IPS-15b (cell line): ENCODE results near the gene MOV10.

ENCODE experiments used
- H3K27me3 ChIP-seq: one replicate; pipeline ENCODE4 v1.6.1; 2013; ENCODE audit warnings: low read length; ENCODE audit not compliant: control insufficient read depth, insufficient read depth
- H3K36me3 ChIP-seq: one replicate; pipeline ENCODE4 v1.6.1; 2013; ENCODE audit warnings: low read length; ENCODE audit not compliant: control insufficient read depth, insufficient read depth
- H3K4me1 ChIP-seq: one replicate; pipeline ENCODE4 v1.6.1; 2013; ENCODE audit warnings: mild to moderate bottlenecking, low read length; ENCODE audit not compliant: control insufficient read depth, insufficient read depth
- H3K4me3 ChIP-seq: one replicate; pipeline ENCODE4 v1.5.1; 2013; ENCODE audit warnings: low read depth, low read length
- H3K9ac ChIP-seq: one replicate; pipeline ENCODE4 v1.6.1; 2013; ENCODE audit warnings: low read depth, mild to moderate bottlenecking, low read length
- H3K9me3 ChIP-seq: one replicate; pipeline ENCODE4 v1.6.1; 2013; ENCODE audit warnings: mild to moderate bottlenecking, low read length; ENCODE audit not compliant: control insufficient read depth, insufficient read depth

The MOV10 gene

DNA sequence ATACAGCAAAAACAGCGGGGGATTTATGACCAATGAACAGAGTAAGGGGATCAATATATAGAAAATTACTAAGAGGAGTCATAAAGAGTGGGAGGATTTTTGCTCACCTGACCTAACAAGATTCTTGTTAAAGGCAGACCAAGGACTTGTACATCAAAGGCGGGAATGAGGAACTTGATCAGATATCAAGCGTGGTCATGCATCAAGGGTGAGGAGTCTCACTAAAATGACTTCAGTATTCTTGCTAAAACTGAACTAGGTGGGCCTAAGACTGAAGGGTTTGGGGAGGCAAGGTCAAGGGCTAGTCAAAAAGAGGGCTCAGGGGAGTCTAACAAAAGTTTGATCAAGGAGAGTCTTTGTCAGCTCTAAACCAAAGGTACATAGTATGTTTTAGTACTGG lies 2.1 kb downstream of the MOV10 start:
- peaks cover 14% of the 10 kb centered on the region for H3K4me1 ChIP-seq
- H3K4me3 ChIP-seq, result no peak overlapping the region
- peaks cover 31% of the 10 kb centered on the region for H3K27me3 ChIP-seq
- H3K9ac ChIP-seq, result no peak overlapping the region
- H3K9me3 ChIP-seq, result no peaks in the 10 kb centered on the region
- no peaks in the 10 kb centered on the region for H3K36me3 ChIP-seq

DNA sequence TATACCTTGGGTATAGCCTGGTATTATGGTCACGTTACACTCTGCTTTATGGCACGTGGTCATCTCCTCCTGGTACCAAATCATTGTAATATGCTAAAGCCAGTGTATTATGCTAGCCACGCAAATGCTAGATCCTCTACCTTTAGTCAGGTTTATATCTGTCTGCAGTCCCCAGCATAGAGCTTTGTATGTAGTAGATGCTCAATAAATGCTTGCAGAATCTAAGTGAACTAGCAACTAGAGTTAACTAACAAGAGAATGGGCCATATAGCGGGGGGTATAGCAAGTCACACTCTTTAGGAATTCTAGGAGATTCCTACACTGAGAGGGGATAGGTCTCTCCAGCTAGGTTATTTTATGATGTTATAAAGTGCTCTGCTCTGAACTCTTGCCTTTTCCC lies 3.0 kb downstream of the MOV10 start:
- H3K27me3 ChIP-seq, result peaks cover 31% of the 10 kb centered on the region
- H3K4me3 ChIP-seq, result no peak overlapping the region
- no peak overlapping the region for H3K9ac ChIP-seq
- no peaks in the 10 kb centered on the region for H3K9me3 ChIP-seq
- H3K4me1 ChIP-seq, result peaks cover 5% of the 10 kb centered on the region
- no peaks in the 10 kb centered on the region for H3K36me3 ChIP-seq

DNA sequence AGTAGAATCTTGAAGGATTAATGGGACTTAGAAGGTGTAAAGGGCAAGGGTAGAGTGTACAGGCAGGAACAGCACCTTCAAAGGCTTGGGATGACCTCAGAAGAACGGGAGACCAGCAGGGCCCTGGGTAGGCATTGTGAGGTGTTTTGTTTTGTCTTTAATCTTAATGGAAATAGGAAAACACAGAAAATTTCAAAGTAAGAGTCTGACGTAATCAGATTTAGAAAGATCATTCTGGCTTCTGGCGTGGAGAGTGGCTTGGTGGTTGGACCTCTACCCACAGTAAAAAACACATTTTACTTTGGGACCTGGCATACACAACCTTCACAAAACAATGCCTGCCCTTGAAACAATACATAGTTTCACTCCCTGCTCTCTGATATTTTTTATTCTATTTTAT lies 4.1 kb downstream of the MOV10 start:
- Histone ChIP-seq H3K9ac (no peak overlapping the region), H3K4me3 (no peak overlapping the region), H3K4me1 (no peaks in the 10 kb centered on the region), H3K9me3 (no peaks in the 10 kb centered on the region), H3K27me3 (peaks cover 31% of the 10 kb centered on the region), H3K36me3 (no peaks in the 10 kb centered on the region)

DNA sequence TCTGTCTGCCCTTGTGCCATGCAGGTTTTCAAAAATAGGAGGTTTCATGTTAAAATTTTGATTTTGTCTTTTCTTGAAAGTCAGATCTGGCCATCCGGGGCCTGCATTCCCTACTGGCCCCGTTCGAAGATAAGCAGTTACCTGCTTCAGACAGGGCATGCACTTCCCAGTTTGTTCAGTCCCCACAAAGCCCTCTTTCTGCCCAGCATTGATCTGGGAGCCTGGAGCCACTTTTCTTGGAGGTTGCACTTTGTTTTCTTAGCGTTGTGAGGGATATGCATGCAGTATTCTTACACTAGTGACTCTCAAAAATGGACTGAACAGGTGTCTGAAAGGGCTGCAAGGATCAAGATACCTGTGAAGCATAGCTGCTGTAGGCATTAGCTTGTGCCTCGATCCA lies 11.5 kb downstream of the MOV10 start:
- no peaks in the 10 kb centered on the region for H3K36me3 ChIP-seq

DNA sequence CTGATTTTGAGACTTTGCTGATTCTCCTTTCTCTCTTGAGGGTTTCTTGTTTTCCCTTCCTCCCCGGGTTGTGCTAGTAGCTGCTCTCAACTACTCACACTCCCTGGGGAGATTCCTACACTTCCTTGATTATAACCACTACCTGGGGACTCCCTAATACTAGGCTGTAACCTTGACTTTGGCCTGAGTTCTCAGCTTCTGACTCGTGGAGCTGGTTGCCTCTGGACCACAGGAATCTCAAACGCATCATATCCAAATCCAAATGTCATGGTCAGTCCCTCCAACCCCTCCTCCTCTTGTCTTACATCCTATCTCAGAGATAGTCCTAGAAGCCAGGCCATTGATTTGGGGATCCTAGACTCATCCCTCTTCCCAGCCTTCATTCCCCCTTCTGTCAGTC lies 12.0 kb downstream of the MOV10 start:
- no peaks in the 10 kb centered on the region for H3K9me3 ChIP-seq
- H3K4me1 ChIP-seq, result no peaks in the 10 kb centered on the region
- H3K36me3 ChIP-seq, result no peaks in the 10 kb centered on the region
- H3K9ac ChIP-seq, result no peak overlapping the region
- H3K4me3 ChIP-seq, result no peak overlapping the region
- peaks cover 2% of the 10 kb centered on the region for H3K27me3 ChIP-seq

More for the DNA sequence above, 11.5 kb downstream of the MOV10 start:
- Histone ChIP-seq H3K4me1 (no peaks in the 10 kb centered on the region), H3K9ac (no peak overlapping the region), H3K27me3 (peaks cover 2% of the 10 kb centered on the region), H3K4me3 (no peak overlapping the region), H3K9me3 (no peaks in the 10 kb centered on the region)

DNA sequence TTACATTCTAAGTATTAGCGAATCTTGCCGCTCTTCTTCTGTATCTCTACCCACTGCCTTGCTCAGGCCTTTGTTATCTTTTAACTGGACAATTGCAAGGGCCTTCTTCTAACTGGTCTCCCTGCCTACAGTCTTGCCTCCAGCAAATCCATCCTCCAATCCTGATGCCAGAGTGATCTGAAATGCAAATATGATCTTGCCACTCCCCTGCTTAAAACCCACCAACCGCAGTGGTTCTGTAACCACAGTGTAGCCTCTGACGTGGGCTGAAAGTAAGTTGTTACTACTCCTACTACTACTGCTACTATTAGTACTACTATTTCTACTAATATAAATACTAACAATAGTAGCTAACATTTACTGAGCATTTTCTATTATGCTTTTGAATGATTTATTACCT lies 12.4 kb downstream of the MOV10 start:
- H3K9me3 ChIP-seq, result no peaks in the 10 kb centered on the region
- H3K27me3 ChIP-seq, result peaks cover 2% of the 10 kb centered on the region
- no peaks in the 10 kb centered on the region for H3K4me1 ChIP-seq
- no peak overlapping the region for H3K9ac ChIP-seq
- no peaks in the 10 kb centered on the region for H3K36me3 ChIP-seq
- H3K4me3 ChIP-seq, result no peak overlapping the region

DNA sequence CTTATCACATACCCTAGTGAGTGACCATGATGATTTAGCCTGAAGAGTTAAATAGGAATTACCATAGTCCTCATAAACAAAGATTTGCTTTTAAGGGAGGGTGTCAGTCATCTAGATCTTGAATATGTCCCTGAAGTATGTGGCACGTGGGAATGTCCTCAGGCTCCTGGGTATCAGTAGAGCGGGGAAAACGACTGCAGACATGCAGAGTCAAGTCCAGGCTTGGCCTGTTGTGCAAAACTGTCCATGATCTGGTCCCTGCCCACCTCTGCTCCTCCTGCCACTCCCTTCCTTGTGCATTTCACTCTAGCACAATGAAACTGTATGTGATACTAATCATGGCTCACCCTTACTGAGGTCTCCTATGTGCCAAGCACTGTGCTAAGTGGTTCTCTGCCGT lies 12.9 kb downstream of the MOV10 start:
- Histone ChIP-seq H3K27me3 (peaks cover 2% of the 10 kb centered on the region), H3K9me3 (no peaks in the 10 kb centered on the region), H3K36me3 (no peaks in the 10 kb centered on the region), H3K9ac (no peak overlapping the region), H3K4me3 (no peak overlapping the region), H3K4me1 (no peaks in the 10 kb centered on the region)

DNA sequence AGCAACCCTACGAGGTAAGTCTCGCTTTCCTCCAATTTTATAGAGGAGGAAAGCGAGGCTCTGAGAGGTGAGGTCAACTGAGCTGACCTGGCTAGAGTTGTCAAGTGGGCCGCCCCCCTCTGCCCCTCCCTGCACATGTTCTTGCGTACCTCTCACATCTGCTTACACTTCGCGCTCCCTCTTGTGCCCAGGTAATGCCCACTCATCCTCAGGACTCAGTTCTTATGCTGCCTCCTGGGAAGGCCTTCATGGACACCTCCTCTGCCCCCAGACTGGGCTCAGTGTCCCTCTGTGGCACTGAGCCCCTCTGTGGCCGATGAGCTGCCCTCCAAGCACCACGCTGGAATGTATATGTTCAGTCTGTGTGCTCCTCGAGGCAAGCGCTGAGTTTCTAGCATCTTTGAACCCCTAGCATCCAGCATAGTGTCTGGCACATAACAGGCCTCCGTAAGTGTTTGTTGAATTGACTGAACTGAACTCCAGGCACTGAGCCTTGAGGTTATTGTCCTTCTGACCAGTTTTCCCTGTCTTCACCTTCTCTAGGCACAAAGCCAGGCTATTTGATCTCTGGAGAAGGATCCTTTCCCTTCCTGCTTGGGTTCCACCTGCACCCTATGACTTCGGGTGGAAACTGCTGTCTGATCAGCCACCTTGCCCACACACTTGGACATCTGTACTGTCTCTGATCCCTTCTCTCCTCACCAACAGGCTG lies 13.5 kb downstream of the MOV10 start:
- H3K36me3 ChIP-seq, result peaks cover 5% of the 10 kb centered on the region
- H3K27me3 ChIP-seq, result peaks cover 2% of the 10 kb centered on the region
- H3K9me3 ChIP-seq, result no peaks in the 10 kb centered on the region
- H3K9ac ChIP-seq, result no peak overlapping the region
- H3K4me1 ChIP-seq, result no peaks in the 10 kb centered on the region
- H3K4me3 ChIP-seq, result no peak overlapping the region

DNA sequence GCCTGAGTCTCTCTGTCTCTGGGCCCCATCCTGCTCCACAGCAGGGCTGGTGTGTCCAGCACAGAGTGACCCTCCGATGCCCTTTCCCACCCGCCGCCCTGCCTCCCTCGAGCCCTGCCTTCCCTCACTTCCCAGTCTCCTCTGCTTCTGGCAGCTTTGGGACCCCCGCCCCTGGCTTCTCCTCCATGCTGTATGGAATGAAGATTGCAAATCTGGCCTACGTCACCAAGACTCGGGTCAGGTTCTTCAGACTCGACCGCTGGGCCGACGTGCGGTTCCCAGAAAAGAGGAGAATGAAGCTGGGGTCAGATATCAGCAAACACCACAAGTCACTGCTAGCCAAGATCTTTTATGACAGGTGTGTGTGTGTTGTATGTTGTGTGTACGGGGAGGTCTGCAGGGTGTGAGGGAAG lies 14.3 kb downstream of the MOV10 start:
- H3K27me3 ChIP-seq, result peaks cover 2% of the 10 kb centered on the region
- H3K9ac ChIP-seq, result no peak overlapping the region
- no peaks in the 10 kb centered on the region for H3K4me1 ChIP-seq
- H3K4me3 ChIP-seq, result no peak overlapping the region
- no peaks in the 10 kb centered on the region for H3K9me3 ChIP-seq
- peaks cover 5% of the 10 kb centered on the region for H3K36me3 ChIP-seq

DNA sequence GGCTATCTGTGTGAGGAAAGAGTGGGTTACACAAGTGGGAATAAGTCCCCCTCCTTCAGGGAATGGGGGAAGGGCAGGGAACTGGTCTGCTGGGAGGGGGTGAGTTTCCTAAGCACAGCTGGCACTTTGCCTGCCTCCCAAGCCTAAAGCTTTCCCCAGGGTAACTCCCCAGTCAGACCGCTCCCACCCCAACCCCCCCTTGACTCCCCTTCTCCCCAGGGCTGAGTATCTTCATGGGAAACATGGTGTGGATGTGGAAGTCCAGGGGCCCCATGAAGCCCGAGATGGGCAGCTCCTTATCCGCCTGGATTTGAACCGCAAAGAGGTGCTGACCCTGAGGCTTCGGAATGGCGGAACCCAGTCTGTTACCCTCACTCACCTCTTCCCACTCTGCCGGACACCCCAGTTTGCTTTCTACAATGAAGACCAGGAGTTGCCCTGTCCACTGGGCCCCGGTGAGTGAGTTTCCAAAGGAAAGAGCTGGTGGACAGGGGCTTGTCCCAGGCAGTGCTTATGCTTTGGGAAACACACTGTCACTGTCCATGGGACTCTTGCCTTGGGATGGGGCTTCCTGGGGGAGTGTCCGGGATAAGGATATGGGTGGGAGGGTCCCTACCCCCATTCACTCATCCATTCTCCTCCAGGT lies 14.9 kb downstream of the MOV10 start:
- Histone ChIP-seq H3K4me3 (no peak overlapping the region), H3K36me3 (peaks cover 7% of the 10 kb centered on the region)

DNA sequence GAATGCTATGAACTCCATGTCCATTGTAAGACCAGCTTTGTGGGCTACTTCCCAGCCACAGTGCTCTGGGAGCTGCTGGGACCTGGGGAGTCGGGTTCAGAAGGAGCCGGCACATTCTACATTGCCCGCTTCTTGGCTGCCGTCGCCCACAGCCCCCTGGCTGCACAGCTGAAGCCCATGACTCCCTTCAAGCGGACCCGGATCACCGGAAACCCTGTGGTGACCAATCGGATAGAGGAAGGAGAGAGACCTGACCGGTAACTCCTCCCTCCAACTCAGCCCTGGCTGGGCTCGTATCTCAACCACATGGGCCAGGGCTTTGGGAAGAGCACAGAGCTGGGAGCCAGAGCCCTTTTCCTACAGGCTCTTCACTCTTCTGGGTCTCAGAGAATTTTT lies 15.4 kb downstream of the MOV10 start:
- H3K27me3 ChIP-seq, result peaks cover 2% of the 10 kb centered on the region
- no peaks in the 10 kb centered on the region for H3K9me3 ChIP-seq
- H3K36me3 ChIP-seq, result peaks cover 11% of the 10 kb centered on the region
- H3K9ac ChIP-seq, result no peak overlapping the region
- H3K4me3 ChIP-seq, result no peak overlapping the region
- H3K4me1 ChIP-seq, result no peaks in the 10 kb centered on the region

More for the DNA sequence above, 14.9 kb downstream of the MOV10 start:
- Histone ChIP-seq H3K27me3 (peaks cover 2% of the 10 kb centered on the region), H3K9ac (no peak overlapping the region), H3K4me1 (no peaks in the 10 kb centered on the region), H3K9me3 (no peaks in the 10 kb centered on the region)

DNA sequence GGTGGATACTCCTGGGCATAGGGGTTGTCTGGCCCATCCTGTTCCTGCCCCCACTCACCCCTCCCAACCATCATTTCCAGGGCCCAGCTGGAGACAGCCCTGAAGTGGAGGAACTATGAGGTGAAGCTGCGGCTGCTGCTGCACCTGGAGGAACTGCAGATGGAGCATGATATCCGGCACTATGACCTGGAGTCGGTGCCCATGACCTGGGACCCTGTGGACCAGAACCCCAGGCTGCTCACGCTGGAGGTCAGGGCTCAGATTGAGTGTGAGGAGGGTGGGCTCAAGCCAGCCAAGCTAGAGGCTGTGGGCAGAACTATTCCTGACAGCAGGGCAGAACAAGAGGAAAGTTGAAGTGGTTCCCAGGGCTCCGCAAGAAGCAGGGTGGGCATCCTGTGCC lies 18.2 kb downstream of the MOV10 start:
- H3K27me3 ChIP-seq, result peaks cover 10% of the 10 kb centered on the region
- no peaks in the 10 kb centered on the region for H3K4me1 ChIP-seq
- H3K9me3 ChIP-seq, result no peaks in the 10 kb centered on the region
- no peak overlapping the region for H3K4me3 ChIP-seq
- peaks cover 22% of the 10 kb centered on the region for H3K36me3 ChIP-seq
- H3K9ac ChIP-seq, result no peak overlapping the region
